GM18858 (cell line): Measurements from ENCODE around the gene CD46.

Experiments used
- ATAC-seq: cut with Tn5 transposase; IDR thresholded peaks from one replicate; pipeline ENCODE4 v1.9.1; 2021; ENCODE audit not compliant: unreplicated experiment

CD46 gene

DNA sequence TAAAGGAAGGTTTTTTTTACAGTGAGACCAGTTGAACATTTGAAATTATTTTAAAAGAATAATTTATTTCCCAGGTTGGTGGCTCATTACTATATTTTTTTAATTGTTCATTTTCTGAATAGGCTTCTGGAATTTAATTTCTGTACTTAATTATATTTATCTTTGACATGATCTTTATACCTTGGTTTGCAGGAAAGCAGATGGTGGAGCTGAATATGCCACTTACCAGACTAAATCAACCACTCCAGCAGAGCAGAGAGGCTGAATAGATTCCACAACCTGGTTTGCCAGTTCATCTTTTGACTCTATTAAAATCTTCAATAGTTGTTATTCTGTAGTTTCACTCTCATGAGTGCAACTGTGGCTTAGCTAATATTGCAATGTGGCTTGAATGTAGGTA lies 41.5 kb downstream of the CD46 start:
- no peak for ATAC-seq

DNA sequence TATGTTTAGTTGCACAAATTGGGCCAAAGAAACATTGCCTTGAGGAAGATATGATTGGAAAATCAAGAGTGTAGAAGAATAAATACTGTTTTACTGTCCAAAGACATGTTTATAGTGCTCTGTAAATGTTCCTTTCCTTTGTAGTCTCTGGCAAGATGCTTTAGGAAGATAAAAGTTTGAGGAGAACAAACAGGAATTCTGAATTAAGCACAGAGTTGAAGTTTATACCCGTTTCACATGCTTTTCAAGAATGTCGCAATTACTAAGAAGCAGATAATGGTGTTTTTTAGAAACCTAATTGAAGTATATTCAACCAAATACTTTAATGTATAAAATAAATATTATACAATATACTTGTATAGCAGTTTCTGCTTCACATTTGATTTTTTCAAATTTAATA lies 43.0 kb downstream of the CD46 start:
- ATAC-seq = no peak

DNA sequence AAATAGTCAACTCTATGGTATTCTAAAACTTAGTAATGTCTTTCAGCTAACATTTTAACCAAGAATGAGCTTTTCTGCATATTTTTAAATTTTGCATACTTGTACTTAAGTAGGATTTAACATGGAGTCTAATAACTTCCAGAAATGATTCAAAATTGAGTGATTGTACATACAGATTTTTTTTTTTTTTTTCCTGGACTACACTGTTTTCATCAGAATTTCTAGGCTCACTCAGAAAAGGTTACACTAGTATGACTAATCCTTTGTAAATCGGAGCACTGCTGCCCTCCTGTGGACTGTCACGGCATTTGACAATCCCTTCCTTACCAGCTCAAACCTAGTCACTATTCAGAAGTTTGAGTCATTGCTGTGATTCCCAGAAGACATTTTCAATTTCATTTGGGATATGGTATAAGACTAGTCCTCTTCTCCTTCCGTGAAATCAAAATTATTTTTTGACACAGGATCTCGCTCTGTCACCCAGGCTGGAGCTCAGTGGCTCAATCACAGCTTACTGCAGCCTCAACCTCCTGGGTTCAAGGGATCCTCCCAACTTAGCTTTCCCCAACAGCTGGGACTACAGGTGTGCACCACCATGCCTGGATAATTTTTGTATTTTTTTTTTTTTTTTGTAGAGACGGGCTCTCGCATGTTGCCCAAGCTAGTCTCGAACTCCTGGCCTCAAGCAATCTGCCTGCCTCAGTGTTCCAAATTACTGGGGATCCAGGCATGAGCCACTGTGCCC lies 45.5 kb downstream of the CD46 start:
- ATAC-seq = peak; percentile 62

GRCh38 chr1:207798847-207799246 lies 47.0 kb downstream of the CD46 start:
- no peak for ATAC-seq

DNA sequence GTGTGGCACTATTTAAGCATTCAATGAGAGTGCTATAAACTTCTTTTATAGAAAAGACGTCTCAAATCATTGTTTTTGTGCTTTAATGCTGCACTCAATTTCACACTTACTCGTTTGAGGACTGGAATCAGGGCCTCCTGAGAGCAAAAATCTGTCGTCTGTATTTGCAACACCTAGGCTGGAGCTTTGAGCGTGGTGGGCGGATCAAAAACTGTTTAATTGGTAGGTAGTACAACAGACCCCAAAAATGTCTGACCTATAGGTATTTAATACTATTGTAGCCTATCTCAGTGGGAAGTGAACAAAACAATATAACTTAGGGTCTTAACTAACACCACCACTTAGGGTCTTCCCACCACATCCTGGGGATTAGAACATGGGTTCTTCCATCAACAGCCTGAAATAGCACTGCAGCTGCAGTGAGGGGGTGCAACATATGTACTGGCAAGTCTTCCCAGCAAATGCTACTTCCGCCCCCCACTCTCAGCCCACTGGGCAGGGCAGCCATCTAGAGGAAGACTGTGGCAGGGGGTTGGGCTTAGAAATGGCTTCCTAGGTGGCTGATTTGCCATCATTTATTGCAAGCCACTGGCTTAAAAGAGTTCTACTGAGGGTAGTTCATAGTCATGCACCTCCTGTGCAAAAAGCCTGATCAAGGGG lies 48.3 kb downstream of the CD46 start:
- no peak for ATAC-seq

DNA sequence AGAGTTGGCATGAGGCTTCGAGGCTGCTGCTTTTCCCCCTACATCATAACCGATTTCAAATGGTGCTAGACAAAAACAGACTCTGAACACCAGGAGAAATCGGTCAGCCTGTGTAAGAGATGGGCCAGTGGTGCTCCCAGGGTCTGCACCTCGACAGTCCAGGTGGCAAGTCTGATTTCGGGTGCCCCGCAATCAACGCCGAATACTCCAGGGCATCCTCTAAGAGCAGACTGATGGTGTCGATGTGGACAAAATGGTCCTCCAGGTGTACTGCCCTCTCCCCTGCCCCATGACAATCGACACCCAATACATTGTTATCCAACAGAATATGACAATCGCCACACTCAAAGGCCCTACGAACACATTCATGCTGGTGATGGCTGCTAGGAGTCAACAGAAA lies 50.0 kb downstream of the CD46 start:
- no peak for ATAC-seq

DNA sequence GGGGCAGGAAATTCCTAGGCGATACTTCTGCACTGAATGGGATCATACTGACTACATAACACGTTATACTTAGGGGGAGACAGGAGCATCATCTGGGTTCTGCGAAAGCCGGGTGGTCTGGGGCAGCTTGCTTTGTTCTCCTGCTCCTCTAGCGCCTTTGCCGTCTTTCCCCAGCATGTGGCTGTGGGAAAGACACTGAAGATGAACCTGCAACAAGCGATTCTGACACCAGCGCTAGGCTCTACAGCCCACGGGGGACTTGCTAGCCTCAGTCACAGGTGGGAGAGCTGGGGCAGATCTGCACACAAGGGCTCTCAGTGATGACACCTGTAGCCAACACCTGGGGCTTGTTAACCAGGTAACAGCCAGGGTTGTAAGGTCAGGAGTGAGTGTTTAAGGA lies 51.8 kb downstream of the CD46 start:
- no peak for ATAC-seq

- no peak for ATAC-seq
Observed at GRCh38 chr1:207804721-207805468, 53.0 kb downstream of the CD46 start.

DNA sequence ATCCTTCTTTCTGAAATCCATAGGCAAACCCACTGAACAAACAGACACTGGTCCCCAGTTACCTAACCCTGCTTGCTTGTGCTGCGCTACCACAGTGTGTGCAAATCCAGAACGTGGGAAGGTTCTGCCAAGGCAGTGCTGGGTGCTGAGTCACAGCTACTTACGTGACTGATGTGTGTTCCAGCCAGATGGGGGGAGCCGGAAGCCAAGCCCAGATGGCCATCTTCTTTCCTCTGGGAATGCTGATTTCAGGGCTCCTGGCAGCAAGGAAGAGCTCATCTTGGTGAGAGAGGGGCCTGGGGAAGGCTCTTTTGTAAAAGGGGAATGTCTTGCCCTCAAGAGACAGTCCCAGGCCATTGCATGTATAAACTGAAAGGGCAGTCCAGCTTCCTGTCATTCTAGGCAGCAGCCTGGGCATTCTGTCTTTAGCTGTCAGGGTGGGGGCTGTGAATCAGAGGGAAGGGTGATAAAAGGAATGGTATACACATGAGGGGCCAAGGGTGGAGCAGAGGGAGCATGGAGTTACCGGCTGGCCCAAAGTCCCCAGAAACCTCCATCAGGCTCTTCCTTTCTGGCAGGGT lies 54.1 kb downstream of the CD46 start:
- no peak for ATAC-seq

GRCh38 chr1:207806531-207807325 lies 54.9 kb downstream of the CD46 start:
- no peak for ATAC-seq

- no peak for ATAC-seq
Observed at GRCh38 chr1:207807326-207807689, 55.5 kb downstream of the CD46 start.

DNA sequence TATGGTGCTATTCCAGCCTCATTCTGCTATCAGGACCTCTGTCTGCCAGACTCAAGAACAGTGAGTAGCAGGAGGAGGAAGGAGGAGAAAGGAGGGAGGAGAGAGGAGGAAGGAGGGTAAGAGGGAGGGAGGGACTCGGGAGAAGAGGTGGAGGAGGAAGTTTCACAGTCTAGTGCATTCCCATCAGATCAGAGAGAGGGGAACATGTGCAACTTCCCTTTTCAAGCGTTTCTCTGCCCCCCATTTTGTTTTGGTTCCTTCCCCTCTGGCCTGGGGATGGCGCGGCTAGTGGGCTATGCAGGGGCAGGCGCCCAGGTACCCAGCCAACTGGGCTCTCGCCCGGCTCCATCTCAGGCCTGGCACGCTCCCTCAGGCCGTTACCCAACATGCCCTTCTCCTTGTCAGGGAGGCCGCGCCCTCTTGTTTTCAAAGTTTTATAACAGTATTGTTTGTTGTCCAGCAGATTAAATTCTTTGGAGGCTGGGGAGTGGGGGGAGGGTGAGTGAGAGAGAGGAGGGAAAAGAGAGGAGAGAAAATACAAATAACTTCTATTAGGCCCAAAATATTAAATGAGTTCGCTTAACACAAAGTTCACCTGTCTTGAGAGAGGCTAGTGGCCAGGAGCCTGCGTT lies 56.0 kb downstream of the CD46 start:
- ATAC-seq = no peak

- no peak for ATAC-seq
Observed at GRCh38 chr1:207808322-207808705, 56.5 kb downstream of the CD46 start.

- no peak for ATAC-seq
Observed at GRCh38 chr1:207808911-207809555, 57.2 kb downstream of the CD46 start.

DNA sequence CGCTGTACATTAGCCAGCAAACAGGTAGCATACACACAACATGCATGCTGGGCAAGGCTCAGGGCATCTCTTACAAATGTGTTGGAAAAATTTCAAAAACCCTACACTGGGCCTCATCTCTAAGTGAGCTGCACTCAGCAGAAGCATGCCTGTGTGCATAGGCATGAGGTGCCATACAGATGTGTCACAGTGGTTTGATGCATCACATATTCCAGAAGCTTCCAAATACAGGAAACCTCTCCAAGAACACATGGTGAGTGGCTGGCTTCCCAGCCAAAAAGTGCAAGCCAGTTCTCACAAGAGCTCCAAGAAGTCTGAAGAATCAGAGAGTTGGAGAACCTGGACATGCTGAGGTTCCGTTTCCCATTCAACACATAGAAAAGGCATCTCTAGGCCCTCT lies 58.3 kb downstream of the CD46 start:
- ATAC-seq = no peak

- ATAC-seq = no peak
Observed at GRCh38 chr1:207810606-207811295, 58.9 kb downstream of the CD46 start.

GRCh38 chr1:207811319-207811718 lies 59.5 kb downstream of the CD46 start:
- no peak for ATAC-seq

GRCh38 chr1:207811920-207812720 lies 60.3 kb downstream of the CD46 start:
- no peak for ATAC-seq
